Calu3 (cell line): ENCODE data around the gene MSMP. TPM values are rescaled to one million over a fixed set of nuclear protein-coding genes. Genes with fewer than 3 reads are reported as not detected.

Source experiments
- BruUV-seq: library from RNA; stranded (reverse); fragments of 400-500 nt; replicated peaks from 2 replicates; lab custom pipeline; 2021; lab: Mats Ljungman, UMichigan
- CTCF ChIA-PET: fragments of 300-600 bp; sonication (Branson Sonifier 250); formaldehyde crosslinking; loops from one replicate; lab custom pipeline; 2022; ENCODE audit warnings: antibody characterized with exemption; lab: Charles Lee
- DNase-seq: peaks from one replicate; pipeline ENCODE4 v3.0.0; 2022
- H3K27ac Mint-ChIP-seq: one replicate; pipeline ENCODE4 v1.8.0; 2022; ENCODE audit warnings: mixed read lengths; ENCODE audit not compliant: unreplicated experiment
- H3K27me3 Mint-ChIP-seq: one replicate; pipeline ENCODE4 v1.8.0; 2022; ENCODE audit warnings: mixed read lengths; ENCODE audit not compliant: unreplicated experiment
- H3K36me3 Mint-ChIP-seq: one replicate; pipeline ENCODE4 v1.8.0; 2022; ENCODE audit warnings: mild to moderate bottlenecking, moderate library complexity, mixed read lengths; ENCODE audit not compliant: insufficient read depth, unreplicated experiment
- H3K4me1 Mint-ChIP-seq: one replicate; pipeline ENCODE4 v1.8.0; 2022; ENCODE audit warnings: mild to moderate bottlenecking, low read depth, mixed read lengths; ENCODE audit not compliant: unreplicated experiment
- H3K4me3 Mint-ChIP-seq: one replicate; pipeline ENCODE4 v1.8.0; 2022; ENCODE audit warnings: mild to moderate bottlenecking, low read depth, moderate library complexity, mixed read lengths; ENCODE audit not compliant: unreplicated experiment
- H3K9me3 Mint-ChIP-seq: one replicate; pipeline ENCODE4 v1.8.0; 2022; ENCODE audit warnings: low read depth, mixed read lengths; ENCODE audit not compliant: unreplicated experiment
- CTCF ChIP-seq: fragments of 200-600 bp; IDR thresholded peaks from one replicate; pipeline ENCODE4 v1.8.0; 2022; ENCODE audit warnings: antibody characterized with exemption; ENCODE audit not compliant: unreplicated experiment
- intact Hi-C: fragments of 100-400 bp; cut with micrococcal nuclease; formaldehyde crosslinking; loops from one replicate; pipeline ENCODE4 v1.10.0; 2022; ENCODE audit not compliant: unreplicated experiment
- total RNA-seq: library from RNA; stranded (reverse); gene quantifications from 2 replicates; pipeline ENCODE4 v1.2.3, GENCODE V29; 2022

Gene MSMP
- total RNA-seq, 1 experiment from 2014 or later: not detected

- no peaks in the 10 kb centered on the region for H3K27me3 Mint-ChIP-seq
- H3K27ac Mint-ChIP-seq: no peak overlapping the region
- CTCF ChIA-PET: no interaction called here
- no peak for DNase-seq
- H3K4me1 Mint-ChIP-seq: peaks cover 20% of the 10 kb centered on the region
- H3K36me3 Mint-ChIP-seq: peaks cover 48% of the 10 kb centered on the region
- BruUV-seq: no TSS peak
- H3K4me3 Mint-ChIP-seq: no peak overlapping the region
- no peak for TF ChIP-seq CTCF
- H3K9me3 Mint-ChIP-seq: no peaks in the 10 kb centered on the region
- intact Hi-C loops: no loop called here
Measured at GRCh38 chr9:35743880-35744518, 10.1 kb downstream of the MSMP start.

- H3K9me3 Mint-ChIP-seq: no peaks in the 10 kb centered on the region
- TF ChIP-seq CTCF: no peak
- peaks cover 48% of the 10 kb centered on the region for H3K36me3 Mint-ChIP-seq
- no peak overlapping the region for H3K27ac Mint-ChIP-seq
- H3K4me1 Mint-ChIP-seq: peaks cover 20% of the 10 kb centered on the region
- CTCF ChIA-PET: no interaction called here
- H3K27me3 Mint-ChIP-seq: no peaks in the 10 kb centered on the region
- no TSS peak for BruUV-seq
- intact Hi-C loops: no loop called here
- DNase-seq: no peak
- no peak overlapping the region for H3K4me3 Mint-ChIP-seq
Measured at GRCh38 chr9:35743452-35743851, 10.6 kb downstream of the MSMP start.

GRCh38 chr9:35741740-35742139, 12.3 kb downstream of the MSMP start:
- Mint-ChIP-seq H3K27ac (no peak overlapping the region), H3K9me3 (no peaks in the 10 kb centered on the region), H3K4me1 (peaks cover 11% of the 10 kb centered on the region), H3K27me3 (no peaks in the 10 kb centered on the region), H3K36me3 (peaks cover 37% of the 10 kb centered on the region), H3K4me3 (no peak overlapping the region)
- DNase-seq: no peak
- no peak for TF ChIP-seq CTCF
- no TSS peak for BruUV-seq
- intact Hi-C loops: no loop called here
- CTCF ChIA-PET: no interaction called here

GRCh38 chr9:35740243-35740642, 13.8 kb downstream of the MSMP start:
- no peaks in the 10 kb centered on the region for H3K27me3 Mint-ChIP-seq
- intact Hi-C loops: no loop called here
- no peak for TF ChIP-seq CTCF
- no peaks in the 10 kb centered on the region for H3K4me1 Mint-ChIP-seq
- no TSS peak for BruUV-seq
- H3K27ac Mint-ChIP-seq: no peak overlapping the region
- no peak overlapping the region for H3K4me3 Mint-ChIP-seq
- peaks cover 36% of the 10 kb centered on the region for H3K36me3 Mint-ChIP-seq
- CTCF ChIA-PET: interaction anchor here (0.6 kb wide), 1 partner anchor 1285 kb away, joined by 6 read pairs; no protein-coding TSS in a partner anchor
- DNase-seq: no peak
- H3K9me3 Mint-ChIP-seq: no peaks in the 10 kb centered on the region
